SK-N-MC (cell line): ENCODE results near the gene KIF26A.

Experiments
- EZH2 ChIP-seq: fragments of 200-600 bp; sonication (generic); IDR thresholded peaks from one replicate; pipeline ENCODE4 v1.6.1; 2017; ENCODE audit warnings: antibody characterized with exemption
- POLR2AphosphoS5 ChIP-seq: IDR thresholded peaks from 2 replicates; pipeline ENCODE4 v1.6.1; 2012; ENCODE audit warnings: mild to moderate bottlenecking, low read depth, low read length, borderline replicate concordance

GRCh38 chr14:104161602-104162367 lies 23.4 kb downstream of the KIF26A start:
- TF ChIP-seq EZH2, result no peak
- no peak for TF ChIP-seq POLR2AphosphoS5
